MCF 10A (cell line): ENCODE data around the gene PHACTR3. TPM values are rescaled to one million over a fixed set of nuclear protein-coding genes. Genes with fewer than 3 reads are reported as not detected.

ENCODE experiments used
- BruUV-seq: library from RNA; stranded (reverse); fragments of 400-500 nt; replicated peaks from 2 replicates; lab custom pipeline; 2021; lab: Mats Ljungman, UMichigan
- CTCF ChIA-PET: fragments of 300-600 bp; sonication (Branson Sonifier 250); formaldehyde crosslinking; extraction: SDS; loops from one replicate; lab custom pipeline; 2021; ENCODE audit warnings: antibody characterized with exemption, inconsistent platforms; lab: Yijun Ruan, JAX
- POLR2A ChIA-PET: fragments of 300-600, 350-650 bp; sonication (Branson Sonifier 250); formaldehyde crosslinking; extraction: SDS; loops from one replicate; lab custom pipeline; 2020; ENCODE audit warnings: antibody characterized with exemption, inconsistent platforms; lab: Yijun Ruan, JAX
- DNase-seq: peaks from one replicate; pipeline ENCODE4 v3.0.0-alpha.2; 2018; ENCODE audit not compliant: unreplicated experiment
- H3K27ac Mint-ChIP-seq: one replicate; pipeline ENCODE4 v1.8.0; 2022; ENCODE audit warnings: mild to moderate bottlenecking, low read depth, mixed read lengths; ENCODE audit not compliant: unreplicated experiment
- H3K27me3 Mint-ChIP-seq: one replicate; pipeline ENCODE4 v1.8.0; 2022; ENCODE audit warnings: mixed read lengths; ENCODE audit not compliant: insufficient read depth, unreplicated experiment
- H3K36me3 Mint-ChIP-seq: one replicate; pipeline ENCODE4 v1.8.0; 2022; ENCODE audit warnings: mild to moderate bottlenecking, moderate library complexity, mixed read lengths; ENCODE audit not compliant: insufficient read depth, unreplicated experiment
- H3K4me1 Mint-ChIP-seq: one replicate; pipeline ENCODE4 v1.8.0; 2022; ENCODE audit warnings: mixed read lengths; ENCODE audit not compliant: insufficient read depth, unreplicated experiment
- H3K4me3 Mint-ChIP-seq: one replicate; pipeline ENCODE4 v1.8.0; 2022; ENCODE audit warnings: mild to moderate bottlenecking, moderate library complexity, mixed read lengths; ENCODE audit not compliant: unreplicated experiment
- H3K9me3 Mint-ChIP-seq: one replicate; pipeline ENCODE4 v1.8.0; 2022; ENCODE audit warnings: mixed read lengths; ENCODE audit not compliant: unreplicated experiment
- CTCF ChIP-seq: fragments of 200-600 bp; IDR thresholded peaks from one replicate; pipeline ENCODE4 v1.8.0; 2022; ENCODE audit warnings: antibody characterized with exemption, mild to moderate bottlenecking; ENCODE audit not compliant: unreplicated experiment
- intact Hi-C: fragments of 100-400 bp; cut with micrococcal nuclease; formaldehyde crosslinking; loops from 2 replicates; pipeline ENCODE4 v1.14.1; 2022
- total RNA-seq: library from RNA; stranded (reverse); gene quantifications from 2 replicates; pipeline ENCODE4 v1.2.3, GENCODE V29; 2022

Gene PHACTR3
- total RNA-seq, 1 experiment from 2014 or later: 22.8 TPM

GRCh38 chr20:59599941-59600340 lies 4.4 kb upstream of the PHACTR3 start:
- no peak overlapping the region for H3K4me3 Mint-ChIP-seq
- no peaks in the 10 kb centered on the region for H3K36me3 Mint-ChIP-seq
- H3K9me3 Mint-ChIP-seq: no peaks in the 10 kb centered on the region
- no peak overlapping the region for H3K27ac Mint-ChIP-seq
- ChIA-PET CTCF (interaction anchor here (0.7 to 7.5 kb wide), 10 partner anchors 10 to 729 kb away, joined by 3 to 91 read pairs (median 4); no protein-coding TSS in a partner anchor), POLR2A (no interaction called here)
- intact Hi-C loops: loop anchor here (2.0 kb wide), 1 partner anchor 251 kb away; no protein-coding TSS in a partner anchor
- peaks cover 94% of the 10 kb centered on the region for H3K27me3 Mint-ChIP-seq
- no peak for TF ChIP-seq CTCF
- BruUV-seq: no TSS peak
- H3K4me1 Mint-ChIP-seq: no peaks in the 10 kb centered on the region
- DNase-seq: no peak

- CTCF ChIA-PET: interaction anchor here (0.6 to 7.5 kb wide), 10 partner anchors 29 to 1245 kb away, joined by 3 to 91 read pairs (median 4); no protein-coding TSS in a partner anchor
- Mint-ChIP-seq H3K9me3 (no peaks in the 10 kb centered on the region), H3K36me3 (no peaks in the 10 kb centered on the region), H3K27ac (no peak overlapping the region), H3K4me3 (no peak overlapping the region), H3K27me3 (peaks cover 89% of the 10 kb centered on the region), H3K4me1 (no peaks in the 10 kb centered on the region)
- POLR2A ChIA-PET: interaction anchor here (0.7 kb wide), 1 partner anchor 10 kb away, joined by 3 read pairs; no protein-coding TSS in a partner anchor
- DNase-seq: no peak
- intact Hi-C loops: no loop called here
- no TSS peak for BruUV-seq
- no peak for TF ChIP-seq CTCF
Measured at GRCh38 chr20:59600472-59600871, 3.9 kb upstream of the PHACTR3 start.

GRCh38 chr20:59602546-59603080 lies 1.7 kb upstream of the PHACTR3 start:
- POLR2A ChIA-PET: no interaction called here
- Mint-ChIP-seq H3K4me3 (no peak overlapping the region), H3K36me3 (no peaks in the 10 kb centered on the region), H3K9me3 (no peaks in the 10 kb centered on the region), H3K27me3 (peaks cover 88% of the 10 kb centered on the region), H3K4me1 (no peaks in the 10 kb centered on the region), H3K27ac (no peak overlapping the region)
- intact Hi-C loops: no loop called here
- DNase-seq: no peak
- no TSS peak for BruUV-seq
- CTCF ChIA-PET: interaction anchor here (0.9 to 7.5 kb wide), 2 partner anchors 11 to 31 kb away, joined by 3 to 91 read pairs; no protein-coding TSS in a partner anchor
- no peak for TF ChIP-seq CTCF

- ChIA-PET POLR2A (no interaction called here), CTCF (no interaction called here)
- no peaks in the 10 kb centered on the region for H3K36me3 Mint-ChIP-seq
- no peak for TF ChIP-seq CTCF
- no peak for DNase-seq
- peaks cover 88% of the 10 kb centered on the region for H3K27me3 Mint-ChIP-seq
- H3K27ac Mint-ChIP-seq: no peak overlapping the region
- H3K4me1 Mint-ChIP-seq: no peaks in the 10 kb centered on the region
- BruUV-seq: no TSS peak
- no peaks in the 10 kb centered on the region for H3K9me3 Mint-ChIP-seq
- no peak overlapping the region for H3K4me3 Mint-ChIP-seq
- intact Hi-C loops: no loop called here
Measured at GRCh38 chr20:59603176-59603575, 1.2 kb upstream of the PHACTR3 start.
